Measurements from ENCODE around the gene ANKRD13B.

DNA sequence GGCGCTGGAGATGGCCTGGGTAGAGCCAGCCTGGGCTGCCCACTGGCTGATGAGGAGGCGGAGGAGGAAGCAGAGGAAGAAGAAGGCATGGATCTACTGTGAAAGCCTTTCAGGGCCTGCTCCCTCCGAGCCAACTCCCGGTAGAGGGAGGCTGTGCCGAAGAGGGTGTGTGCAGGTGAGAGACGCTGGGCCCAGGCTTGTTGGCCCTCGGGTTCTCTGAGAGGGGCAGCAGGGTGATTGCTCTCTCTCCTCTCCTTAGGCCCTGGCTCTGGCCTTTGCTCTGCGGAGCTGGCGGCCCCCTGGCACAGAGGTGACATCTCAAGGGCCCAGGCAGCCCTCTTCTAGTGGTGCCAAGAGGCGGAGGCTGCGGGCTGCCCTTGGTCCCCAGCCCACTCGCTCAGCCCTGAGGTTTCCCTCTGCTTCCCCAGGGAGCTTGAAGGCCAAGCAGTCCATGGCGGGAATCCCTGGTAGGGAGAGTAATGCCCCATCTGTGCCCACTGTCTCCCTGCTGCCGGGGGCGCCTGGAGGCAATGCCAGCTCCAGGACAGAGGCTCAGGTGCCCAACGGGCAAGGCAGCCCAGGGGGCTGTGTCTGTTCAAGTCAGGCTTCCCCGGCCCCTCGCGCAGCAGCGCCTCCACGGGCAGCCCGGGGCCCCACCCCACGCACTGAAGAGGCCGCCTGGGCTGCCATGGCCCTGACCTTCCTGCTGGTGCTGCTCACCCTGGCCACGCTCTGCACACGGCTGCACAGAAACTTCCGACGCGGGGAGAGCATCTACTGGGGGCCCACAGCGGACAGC lies 20.9 kb upstream of the ANKRD13B start:
- TF ChIP-seq, protein P1, sequence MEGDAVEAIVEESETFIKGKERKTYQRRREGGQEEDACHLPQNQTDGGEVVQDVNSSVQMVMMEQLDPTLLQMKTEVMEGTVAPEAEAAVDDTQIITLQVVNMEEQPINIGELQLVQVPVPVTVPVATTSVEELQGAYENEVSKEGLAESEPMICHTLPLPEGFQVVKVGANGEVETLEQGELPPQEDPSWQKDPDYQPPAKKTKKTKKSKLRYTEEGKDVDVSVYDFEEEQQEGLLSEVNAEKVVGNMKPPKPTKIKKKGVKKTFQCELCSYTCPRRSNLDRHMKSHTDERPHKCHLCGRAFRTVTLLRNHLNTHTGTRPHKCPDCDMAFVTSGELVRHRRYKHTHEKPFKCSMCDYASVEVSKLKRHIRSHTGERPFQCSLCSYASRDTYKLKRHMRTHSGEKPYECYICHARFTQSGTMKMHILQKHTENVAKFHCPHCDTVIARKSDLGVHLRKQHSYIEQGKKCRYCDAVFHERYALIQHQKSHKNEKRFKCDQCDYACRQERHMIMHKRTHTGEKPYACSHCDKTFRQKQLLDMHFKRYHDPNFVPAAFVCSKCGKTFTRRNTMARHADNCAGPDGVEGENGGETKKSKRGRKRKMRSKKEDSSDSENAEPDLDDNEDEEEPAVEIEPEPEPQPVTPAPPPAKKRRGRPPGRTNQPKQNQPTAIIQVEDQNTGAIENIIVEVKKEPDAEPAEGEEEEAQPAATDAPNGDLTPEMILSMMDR (IDR thresholded peaks at IDR 0.05) = no peak
- TF ChIP-seq POLR2A (IDR thresholded peaks at IDR 0.05) = no peak

Measured in stomach (tissue), 4 donors.